Medulla oblongata (tissue), 1 donor: ENCODE results near the gene VWA2.

Experiments
- DNase-seq: peaks from one replicate; pipeline ENCODE4 v3.0.0-alpha.2; 2015; ENCODE audit errors: extremely low spot score

VWA2 gene

DNA sequence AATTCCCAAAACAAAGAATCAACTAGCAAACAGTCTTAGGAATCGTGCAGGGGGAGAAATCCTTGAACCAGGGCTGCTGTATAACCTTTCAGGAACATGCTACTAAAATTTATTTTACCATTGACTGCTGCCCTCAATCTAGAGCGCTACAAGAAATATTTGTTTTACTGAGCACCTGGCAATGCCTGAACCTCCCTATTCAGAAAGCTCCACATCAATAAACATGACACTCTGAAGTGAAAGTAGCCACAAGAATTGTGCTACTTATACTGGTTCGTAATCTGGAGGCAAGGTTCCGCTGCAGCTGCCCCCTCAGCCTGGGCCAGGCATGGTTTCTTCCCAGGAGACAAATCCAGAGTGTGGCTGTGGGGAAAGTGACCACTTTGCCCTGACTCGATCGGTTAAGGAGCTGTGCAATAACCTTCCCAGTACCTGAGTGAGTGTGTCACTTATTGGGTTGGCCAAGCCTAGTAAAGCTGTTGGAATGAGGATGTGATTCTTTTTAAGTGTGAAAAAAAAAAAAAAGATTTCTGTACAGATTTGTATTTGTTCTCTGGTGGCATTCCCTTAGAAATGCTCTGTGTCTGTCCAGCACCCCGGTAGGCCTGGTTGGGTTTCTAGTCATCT lies 7.7 kb downstream of the VWA2 start:
- no peak for DNase-seq

DNA sequence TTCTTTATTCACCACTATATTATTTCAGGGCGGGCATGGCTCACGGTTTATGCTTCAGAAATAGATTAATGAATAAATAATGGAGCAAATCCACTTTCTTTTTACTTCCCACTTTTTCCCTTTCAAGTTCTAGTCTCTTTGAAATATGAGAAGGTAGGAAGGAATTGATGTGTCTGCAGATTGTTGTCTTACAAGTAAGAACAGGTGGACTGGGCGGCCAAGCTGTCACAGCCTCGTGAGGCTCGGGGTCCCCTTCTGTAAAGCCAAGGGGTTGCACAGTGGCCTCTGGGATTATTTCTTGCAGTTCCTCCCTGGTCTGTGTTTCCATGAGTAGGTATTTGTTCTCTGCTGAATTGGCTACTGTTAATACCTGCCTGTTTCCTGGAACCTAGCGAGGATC lies 11.2 kb downstream of the VWA2 start:
- no peak for DNase-seq

DNA sequence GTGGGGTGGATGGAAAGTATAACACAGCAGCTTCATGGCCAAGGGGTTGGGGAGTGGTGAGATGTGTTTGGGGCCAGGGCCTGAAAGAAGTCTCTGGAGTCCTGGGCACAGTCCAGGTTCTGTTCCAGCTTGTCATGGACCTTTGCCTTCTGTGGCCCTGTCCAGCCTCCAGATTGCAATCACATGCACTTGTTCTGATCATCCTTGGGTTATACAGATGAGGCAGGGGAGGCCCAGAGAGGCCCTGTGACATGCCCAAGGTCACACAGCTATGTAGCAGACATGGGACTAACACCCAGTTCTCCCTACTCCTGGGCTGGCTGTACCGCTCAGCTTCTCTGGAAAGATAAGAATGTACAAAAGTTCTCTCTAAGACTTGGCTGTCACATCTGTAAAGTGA lies 11.7 kb downstream of the VWA2 start:
- DNase-seq = no peak

DNA sequence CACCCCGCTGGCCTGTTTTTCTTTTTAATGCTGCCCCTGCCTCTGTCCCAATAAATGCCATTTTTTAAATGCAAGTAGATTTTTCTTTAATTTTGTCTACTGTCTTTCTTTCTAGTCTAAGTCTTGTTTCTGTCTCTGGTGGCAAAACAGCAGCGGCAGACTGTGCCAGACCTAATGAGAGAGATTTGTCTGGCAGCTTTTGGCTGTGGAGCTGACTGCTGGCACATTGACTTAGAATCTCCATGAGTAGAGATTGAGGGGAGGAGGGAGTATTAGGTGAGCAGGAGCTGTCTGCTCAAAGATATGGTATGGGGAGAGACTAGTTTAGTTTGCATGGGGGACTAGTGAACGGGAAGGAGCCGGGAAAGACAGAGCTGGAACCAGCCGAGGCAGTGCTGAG lies 13.0 kb downstream of the VWA2 start:
- DNase-seq = no peak

DNA sequence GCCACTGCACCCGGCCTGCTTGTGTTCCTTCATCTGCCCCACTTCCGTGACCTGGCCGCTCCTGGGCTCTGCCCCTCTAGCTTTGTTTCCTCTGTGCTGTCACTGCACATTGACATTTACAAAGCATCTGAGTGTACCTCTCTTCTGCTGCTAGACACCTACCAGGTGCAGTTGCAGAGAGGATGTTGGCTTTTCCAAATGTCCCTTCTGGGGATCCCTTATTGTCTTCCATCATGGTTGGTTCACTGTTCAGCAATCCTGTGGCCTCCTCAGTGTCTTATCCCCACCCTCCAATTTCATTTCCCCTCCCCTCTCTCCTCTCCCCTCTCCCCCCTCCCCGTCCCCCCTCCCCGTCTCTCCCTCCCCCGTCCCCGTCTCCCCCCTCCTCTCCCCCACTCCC lies 13.8 kb downstream of the VWA2 start:
- DNase-seq = no peak

DNA sequence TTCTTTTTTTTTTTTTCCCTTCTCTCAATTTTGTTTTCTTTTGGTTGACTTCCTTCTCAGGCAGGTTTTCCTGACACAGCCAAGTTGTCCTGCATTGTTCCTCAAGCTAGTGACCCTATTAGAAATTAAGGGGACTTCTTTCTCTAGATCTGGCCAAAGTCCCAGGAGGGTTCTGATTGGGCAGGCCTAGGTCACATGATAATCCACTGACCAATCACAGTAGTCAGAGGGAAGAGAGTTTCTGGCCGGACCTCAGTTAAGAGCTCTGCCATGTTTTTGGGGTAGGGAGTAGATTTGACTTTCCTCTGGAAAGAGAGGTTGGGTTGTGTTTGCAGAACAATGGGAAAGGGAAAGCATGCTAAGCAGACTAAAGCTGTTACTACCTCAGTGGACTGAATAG lies 16.2 kb downstream of the VWA2 start:
- DNase-seq = no peak

DNA sequence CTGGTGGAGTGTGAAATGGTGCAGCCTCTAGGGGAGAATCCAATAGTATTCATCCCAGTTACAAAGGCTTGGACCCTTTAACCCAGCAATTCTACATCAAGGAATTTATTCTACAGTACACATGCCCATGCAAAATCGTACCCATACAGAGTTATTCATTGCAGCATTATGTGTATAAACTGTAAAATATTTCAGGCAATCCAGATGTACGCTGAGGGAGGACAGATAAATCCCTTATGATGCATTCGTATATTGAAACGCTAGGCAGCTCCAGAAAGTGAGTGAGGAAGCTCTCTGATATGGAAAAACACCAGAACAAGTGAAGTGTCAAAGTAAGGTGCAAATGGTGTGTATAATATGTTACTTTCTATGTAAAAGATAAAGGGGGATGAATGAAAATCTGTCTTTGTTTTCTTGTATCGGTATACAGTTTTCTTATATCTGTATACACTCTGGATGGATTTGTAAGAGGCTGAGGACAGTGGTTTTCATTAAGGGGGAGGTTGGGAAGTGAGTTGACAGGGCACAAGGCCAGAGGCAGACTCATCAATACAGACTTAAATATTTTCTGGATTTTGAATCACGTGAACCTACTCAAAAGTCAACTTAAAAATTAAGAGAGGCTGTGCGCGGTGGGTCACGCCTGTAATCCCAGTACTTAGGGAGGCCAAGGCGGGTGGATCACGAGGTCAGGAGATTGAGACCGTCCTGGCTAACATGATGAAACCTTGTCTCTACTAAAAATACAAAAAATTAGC lies 17.1 kb downstream of the VWA2 start:
- no peak for DNase-seq

DNA sequence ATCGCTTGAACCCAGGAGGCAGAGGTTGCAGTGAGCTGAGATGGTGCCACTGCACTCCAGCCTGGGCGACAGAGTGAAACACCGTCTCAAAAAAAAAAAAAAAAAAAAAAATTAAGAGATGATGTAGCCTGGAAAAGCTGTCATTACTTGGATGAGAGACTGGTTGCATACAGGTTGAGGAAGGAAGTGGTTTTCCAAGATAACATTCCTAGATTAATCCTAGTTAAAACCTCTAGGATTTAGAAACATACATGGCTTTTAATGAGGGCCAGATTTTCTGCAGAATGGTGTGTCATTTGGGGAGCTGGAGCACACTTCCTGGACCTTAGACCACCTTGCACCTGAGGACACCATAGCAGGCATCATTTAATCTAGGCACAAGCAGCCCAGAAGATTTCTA lies 17.8 kb downstream of the VWA2 start:
- DNase-seq = no peak

DNA sequence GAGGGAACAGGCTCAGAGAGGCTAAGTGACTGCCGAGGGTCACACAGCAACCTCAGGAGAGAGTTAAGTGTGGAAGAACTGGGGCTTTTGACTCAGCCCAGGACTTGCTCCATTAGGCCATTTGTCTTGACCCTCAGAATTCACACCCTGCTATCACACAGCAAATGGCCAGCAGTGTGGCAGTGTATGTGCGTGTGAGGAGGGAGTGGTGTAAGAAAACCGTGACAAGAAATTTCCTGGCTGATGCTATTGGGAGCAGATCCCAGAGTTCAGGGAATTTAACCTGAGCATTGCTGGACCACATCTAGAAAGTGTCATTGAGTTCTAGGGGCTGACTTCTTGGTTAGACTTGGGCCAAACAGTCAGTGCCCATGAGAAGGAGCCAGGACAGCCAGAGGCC lies 18.4 kb downstream of the VWA2 start:
- DNase-seq = no peak

DNA sequence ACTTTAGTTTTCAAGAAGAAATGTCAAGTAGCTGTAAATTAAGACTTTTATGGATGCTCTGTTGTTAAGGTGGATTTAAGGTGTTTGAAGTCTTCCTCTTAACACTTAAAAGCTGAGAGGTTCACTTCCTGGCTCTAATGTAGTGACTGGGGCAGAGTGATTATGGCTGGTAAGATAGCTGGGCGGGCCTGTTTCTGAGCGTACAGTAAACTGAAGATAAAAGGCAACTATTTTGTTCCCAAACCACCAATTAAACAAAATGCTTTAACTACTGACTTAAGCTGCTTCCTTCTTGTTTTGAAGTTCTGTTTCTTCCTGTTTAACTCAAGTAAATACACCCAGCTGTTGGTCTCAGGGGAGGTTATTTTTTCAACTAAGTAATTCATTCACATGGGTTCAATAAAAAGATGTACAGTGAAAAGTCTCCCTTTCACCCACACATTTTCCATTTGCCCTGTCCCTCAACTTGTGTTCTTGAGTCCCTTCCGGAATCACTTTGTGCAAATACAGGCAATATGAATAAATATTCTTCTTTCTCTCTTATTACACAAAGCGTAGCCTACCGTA lies 19.3 kb downstream of the VWA2 start:
- no peak for DNase-seq

DNA sequence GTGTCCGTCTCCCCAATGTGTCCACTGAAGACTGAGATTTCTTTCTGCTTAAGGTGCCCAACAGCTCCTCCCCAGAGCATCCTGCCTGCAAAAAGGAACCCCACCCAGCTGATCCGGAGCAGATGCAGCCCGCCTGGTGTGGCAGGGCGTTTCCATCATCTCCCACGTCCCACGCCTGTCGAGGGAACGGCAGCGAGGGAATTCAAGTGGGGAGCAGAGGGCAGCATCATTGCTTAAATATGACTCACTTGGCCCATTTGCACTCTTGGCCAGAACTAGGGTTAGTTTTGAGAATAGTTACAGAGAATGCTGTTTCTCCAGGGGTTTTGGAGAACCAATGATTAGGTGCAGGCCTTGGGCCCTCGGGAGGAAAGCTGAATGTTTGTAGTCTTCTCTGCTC lies 20.8 kb downstream of the VWA2 start:
- no peak for DNase-seq

DNA sequence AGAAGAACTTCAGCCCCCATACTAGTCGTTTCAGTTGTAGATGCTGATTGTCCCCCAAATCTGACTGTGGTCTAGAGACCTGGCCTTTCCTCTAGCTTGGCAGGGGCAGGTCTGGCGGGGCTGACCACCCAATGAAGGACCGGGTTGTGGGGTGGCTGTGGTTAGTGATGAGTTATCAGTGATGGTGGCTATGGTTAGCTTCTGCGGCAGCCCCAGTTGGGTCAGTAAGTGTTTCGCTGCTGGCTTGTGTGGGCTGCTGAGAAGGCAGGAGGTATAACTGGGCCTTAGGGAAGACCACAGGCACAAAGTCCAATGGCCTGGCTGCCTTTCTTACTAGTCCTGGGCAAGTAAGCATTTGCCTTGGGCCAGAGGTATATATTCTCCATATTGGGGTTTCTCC lies 21.3 kb downstream of the VWA2 start:
- DNase-seq = no peak

DNA sequence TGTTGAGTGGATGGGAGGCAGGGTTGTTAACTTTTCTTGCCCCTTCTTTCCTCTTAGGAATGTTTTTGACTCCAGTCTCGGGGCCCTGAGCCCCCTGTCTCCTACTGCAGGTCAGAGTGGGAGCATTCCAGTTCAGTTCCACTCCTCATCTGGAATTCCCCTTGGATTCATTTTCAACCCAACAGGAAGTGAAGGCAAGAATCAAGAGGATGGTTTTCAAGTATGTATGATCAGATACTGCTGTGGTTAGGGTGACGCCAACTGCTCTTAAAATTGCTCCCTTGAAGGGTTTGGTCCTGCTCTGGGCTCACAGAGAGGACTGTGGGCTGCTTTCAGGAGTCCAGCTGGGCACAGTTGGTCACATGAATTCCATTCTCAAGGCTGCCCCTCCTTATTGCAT lies 22.0 kb downstream of the VWA2 start:
- no peak for DNase-seq

DNA sequence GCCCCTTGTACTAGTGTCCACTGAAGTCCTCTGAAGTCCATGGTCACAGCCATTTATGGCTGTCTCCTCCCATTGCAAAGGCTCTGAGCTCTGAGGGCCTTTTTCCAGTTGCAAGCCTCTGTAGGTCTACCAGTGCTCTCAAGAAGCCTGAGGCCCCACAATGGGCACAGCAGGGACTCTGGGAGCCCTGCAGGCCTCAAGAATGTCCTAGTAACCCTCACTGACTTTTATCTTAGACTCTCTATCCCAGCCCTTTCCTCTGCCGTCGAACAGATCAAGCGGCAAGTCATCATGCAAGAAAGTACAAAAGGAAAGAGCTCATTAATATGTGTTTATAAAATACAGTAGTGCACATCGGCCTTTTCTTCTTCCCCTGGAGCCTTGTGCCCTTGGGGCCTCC lies 23.4 kb downstream of the VWA2 start:
- DNase-seq = no peak

DNA sequence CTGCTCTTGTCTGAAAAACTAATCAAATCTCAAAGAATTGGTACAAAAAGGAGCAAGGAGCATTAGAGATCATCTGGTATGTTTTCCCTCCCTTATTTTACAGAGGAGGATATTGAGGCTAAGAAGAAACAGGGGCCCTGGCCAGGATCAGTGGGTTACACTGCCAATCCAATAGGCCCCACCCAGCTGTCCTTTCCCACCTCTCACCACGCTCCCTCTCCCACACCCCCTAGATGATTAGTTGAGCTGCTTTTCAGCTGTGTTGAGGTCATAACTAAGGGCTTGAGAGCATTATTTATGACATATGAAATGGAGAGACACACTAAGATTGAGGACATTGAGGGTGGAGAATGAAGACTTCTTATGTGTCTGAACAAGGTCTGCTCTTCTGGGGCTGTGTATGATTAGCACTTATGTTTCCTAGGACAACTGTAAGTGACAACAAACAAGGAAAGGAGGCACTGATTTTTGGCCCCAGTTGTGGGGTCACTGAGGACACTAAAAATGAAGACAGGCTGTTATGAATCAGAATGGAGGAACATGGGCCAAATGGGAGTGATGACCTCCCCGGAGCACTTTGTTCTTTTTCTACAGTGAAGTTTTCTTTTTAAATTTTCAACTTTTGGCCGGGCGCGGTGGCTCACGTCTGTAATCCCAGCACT lies 26.5 kb downstream of the VWA2 start:
- DNase-seq = no peak

DNA sequence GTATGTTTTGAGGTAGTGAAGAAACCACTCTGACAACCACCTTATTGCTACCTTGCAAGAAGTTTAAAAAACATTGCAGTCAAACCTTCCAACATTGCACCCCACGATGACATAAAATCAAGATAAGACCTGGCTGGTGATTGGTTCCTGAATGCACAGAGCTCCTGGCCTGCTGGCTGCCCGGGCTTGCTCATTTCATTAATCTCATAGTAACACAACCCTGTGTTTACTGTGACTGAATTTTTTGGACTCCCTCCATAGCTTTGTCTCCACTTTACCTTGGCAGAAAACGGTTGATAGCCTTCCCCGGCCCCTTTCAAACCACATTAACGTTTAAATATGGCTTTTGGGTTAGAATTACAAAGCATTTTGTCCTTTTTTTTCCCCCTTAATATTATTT lies 27.5 kb downstream of the VWA2 start:
- no peak for DNase-seq

DNA sequence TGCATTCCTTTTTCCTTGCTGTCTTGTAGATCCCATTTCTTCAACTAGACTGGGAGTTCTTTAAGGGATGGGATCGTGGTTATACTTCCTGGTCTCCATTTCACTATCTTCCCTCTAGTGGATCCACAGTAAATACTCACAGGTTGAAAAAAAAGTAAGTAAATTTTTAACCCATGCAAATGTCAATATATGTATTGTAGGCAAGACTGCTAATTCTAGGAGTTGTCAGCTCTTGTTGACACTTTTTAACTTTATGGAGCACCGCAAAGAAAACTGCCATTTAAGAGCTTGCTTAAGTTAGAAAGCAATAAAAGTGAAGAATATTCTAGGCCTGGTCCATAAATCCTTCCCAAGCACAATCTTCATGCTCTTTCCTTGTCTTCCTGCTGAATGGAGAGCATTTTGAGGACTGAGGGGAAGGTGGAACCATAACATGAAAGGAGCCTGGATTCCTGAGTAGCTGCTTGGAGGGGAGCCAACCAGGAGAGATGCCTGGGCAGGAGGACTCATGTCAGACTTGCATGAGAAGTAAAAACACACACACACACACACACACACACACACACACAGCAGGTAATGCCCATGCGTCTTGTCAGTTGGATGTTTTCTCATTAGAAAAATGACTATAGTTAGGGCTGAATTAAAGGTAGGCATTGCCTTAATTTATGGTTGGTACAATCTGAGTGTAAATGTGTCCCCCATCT lies 32.2 kb downstream of the VWA2 start:
- DNase-seq = no peak

DNA sequence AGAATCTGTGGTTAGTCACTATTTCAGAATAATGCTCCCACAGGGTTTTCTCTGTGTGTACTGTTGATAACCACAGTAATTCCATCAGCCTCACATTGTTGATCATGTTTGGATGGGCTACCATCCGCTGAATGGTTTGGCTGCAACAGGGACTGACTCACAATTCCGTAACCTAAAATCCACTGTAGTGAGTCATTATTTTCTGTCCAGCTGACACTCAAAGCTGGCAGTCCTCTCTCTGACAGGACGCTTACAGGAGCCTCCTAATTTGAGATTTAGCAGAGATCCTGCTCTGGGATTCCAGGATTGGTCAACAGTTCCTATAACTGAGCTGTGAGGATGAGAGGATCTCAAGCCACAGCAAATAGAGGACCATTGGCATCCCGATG lies 32.7 kb downstream of the VWA2 start:
- DNase-seq = no peak

DNA sequence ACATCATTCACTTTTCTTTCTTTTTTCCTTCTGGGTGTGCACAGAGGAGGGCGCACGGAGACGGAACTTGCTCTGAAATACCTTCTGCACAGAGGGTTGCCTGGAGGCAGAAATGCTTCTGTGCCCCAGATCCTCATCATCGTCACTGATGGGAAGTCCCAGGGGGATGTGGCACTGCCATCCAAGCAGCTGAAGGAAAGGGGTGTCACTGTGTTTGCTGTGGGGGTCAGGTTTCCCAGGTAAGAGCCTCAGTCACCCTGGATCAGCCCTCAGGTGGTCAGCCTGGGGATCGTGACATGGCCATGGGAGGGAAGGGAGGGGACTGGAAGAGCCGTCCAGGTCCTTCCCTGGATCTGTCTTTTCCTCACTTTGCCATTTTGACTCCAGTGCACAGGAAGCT lies 33.6 kb downstream of the VWA2 start:
- no peak for DNase-seq

DNA sequence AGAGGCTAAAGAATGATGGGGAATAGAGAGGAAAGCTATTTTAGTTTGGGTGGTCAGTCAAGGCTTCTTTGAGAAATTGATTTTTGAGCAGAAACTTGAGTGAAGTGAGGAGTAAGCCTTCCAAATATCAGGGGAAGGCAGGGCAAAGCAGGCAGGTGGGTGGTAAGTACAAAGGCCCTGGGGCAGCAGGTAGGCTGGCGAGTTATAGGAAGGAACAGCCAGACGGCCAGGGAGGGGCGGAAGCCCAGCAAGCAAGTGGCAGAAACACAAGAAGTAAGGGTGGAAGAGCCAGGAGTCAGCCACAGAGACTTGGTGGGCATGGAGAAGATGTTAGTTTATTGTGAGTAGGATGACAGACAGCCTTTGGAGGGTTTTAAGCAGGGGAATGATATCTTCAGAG lies 34.9 kb downstream of the VWA2 start:
- DNase-seq = no peak

DNA sequence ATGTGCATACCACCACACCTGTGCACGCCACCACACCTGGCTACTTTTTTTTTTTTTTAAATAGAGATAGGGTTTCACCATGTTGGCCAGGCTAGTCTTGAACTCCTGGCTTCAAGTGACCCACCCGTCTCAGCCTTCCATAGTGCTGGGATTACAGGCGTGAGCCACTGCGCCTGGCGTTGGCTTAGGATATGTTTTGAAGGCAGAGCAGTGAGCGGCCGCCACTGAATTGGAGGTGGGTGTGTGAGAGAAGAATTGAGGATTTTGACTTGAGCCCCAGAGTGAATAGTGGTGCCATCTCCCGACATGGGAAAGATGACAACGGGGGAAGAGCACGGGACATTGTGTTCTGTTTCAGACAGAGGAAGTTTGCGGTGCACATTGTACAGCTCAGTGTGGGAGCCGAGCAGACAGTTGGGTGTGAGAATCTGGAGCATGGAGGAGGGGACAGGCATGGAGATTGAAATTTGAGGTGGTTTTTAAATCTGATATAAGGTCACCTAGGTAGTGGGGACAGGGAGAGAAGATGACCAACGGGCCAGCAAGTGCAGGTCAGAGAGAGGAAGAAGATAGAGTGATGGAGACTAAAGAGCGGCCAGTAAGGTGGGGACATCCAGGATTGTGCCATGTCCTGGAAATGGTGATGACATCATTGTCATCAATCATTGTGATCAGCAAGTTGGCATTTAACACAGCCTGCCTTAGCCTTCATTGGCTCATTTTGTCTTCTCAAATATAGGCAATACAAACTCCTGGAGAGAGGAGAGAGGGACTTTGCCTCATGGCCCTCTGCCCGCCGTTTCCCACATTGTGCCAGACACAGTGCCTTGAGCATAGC lies 35.8 kb downstream of the VWA2 start:
- DNase-seq = no peak

DNA sequence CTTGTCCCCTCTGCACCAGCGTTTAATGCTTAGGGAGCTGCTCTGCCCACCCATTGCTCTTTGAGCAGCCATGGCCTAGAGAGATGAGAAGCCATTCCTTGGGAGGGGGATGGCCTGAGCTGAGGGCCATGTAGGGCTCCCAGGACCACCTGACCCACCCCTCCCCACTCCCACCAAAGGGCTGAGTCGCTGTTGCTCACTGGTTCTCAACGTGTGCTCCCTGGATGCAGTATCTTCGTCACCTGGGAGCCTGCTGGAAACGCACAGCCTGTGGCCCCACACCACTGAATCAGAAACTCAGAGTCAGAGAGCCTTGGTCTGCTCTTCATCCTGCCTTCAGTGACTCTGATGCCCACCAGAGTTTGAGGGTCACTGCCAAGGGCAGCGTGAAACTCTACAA lies 37.0 kb downstream of the VWA2 start:
- no peak for DNase-seq
